Measurements from ENCODE around the gene UGT3A1.

Gene UGT3A1

DNA sequence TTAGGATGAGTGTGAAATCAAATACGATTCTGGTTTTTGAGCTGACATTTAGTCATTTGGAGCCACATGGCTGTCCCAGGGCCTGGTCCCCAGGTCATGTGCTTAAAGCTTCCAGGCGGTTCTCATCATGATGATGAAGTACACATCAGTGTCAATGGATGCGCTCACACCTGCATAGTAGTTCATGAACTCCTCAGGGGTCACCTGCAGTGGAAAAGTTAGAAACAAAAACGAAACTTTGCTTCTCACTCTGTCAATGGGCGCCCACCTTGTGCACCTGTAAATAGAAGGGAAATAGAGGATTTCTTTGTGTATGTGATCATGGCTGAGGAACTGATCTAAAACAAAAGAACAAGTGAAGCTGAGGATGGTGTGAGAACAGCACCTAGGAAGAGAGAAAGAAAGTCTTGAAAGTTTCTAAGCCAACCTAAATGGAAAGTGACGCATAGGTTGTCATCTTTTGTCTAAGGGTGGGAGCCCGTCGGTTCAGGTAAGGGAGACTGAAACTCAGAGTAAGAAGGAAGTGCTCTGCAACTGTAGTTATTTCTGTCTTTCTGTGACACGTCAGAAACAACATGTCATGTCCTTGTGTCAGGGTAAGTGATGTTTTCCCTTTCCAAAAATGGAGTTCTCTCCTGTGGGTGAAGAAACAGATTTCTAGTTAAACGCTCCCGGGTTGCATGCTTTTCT, 86.6 kb downstream of the UGT3A1 start:
- DNase-seq (ENCODE audit: low read depth) = no peak

DNA sequence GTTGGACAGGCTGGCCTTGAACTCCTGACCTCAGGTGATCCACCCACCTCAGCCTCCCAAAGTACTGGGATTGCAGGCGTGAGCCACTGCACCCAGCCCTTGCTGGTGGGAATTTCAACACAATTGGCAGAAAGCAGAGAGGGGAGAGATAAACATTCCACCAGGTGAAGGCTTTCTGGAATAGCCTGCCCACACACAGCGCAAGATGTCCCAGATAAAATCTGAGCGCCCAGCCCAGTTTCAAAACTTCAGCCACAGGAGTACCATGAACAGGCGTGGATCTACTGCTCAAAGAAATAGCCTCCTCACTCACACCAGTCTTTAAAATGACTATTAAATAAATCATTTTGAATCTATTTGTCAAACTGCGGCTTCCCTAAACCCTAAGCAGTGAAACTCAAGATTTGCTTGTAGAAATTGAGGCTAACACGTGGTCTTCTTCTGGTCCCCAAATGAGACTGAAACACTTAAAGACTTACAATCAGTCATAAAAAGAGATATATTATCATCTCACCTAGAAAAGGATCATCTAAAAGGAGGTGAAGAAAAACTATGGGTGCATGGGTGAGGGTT, 87.5 kb downstream of the UGT3A1 start:
- no peak for DNase-seq (ENCODE audit: low read depth)

GRCh38 chr5:35902046-35902672, 89.0 kb downstream of the UGT3A1 start:
- peak; percentile 14 for DNase-seq (ENCODE audit: low read depth)
